Measurements from ENCODE around the gene DLL4.

- TF ChIP-seq CTCF (IDR thresholded peaks at IDR 0.05) (no peak), POLR2A (IDR thresholded peaks at IDR 0.05) (no peak), POLR2AphosphoS5 (IDR thresholded peaks at IDR 0.05) (no peak)
Measured at GRCh38 chr15:40918146-40918798, 10.9 kb upstream of the DLL4 start.

Measured in breast epithelium (tissue), 3 donors.